HepG2 (cell line): ENCODE results near the gene TBC1D22A. TPM values are rescaled to one million over a fixed set of nuclear protein-coding genes. Genes with fewer than 3 reads are reported as not detected.
A peak's percentile ranks its signal among the peaks of the same experiment; 100 is the strongest.

Experiments
- CENPX ChIP-seq: sonication (generic); formaldehyde crosslinking; IDR thresholded peaks from 2 replicates; pipeline ENCODE4 v1.9.0; 2021; ENCODE audit warnings: mild to moderate bottlenecking, missing genetic modification reagents, moderate library complexity
- E2F1 ChIP-seq: sonication (generic); formaldehyde crosslinking; IDR thresholded peaks from 2 replicates; pipeline ENCODE4 v1.5.0; 2020; ENCODE audit warnings: missing genetic modification reagents
- FOXM1 ChIP-seq: sonication (generic); formaldehyde crosslinking; IDR thresholded peaks from 2 replicates; pipeline ENCODE4 v1.5.0; 2020; ENCODE audit warnings: missing genetic modification reagents
- IRF9 ChIP-seq: sonication (generic); formaldehyde crosslinking; IDR thresholded peaks from 2 replicates; pipeline ENCODE4 v1.8.0; 2022; ENCODE audit warnings: missing genetic modification reagents, mild to moderate bottlenecking, borderline replicate concordance
- KLF11 ChIP-seq: IDR thresholded peaks from 2 replicates; pipeline ENCODE4 v1.6.1; 2016; ENCODE audit warnings: missing compliant biosample characterization
- KLF12 ChIP-seq: sonication (generic); formaldehyde crosslinking; IDR thresholded peaks from 2 replicates; pipeline ENCODE4 v1.4.0; 2020; ENCODE audit warnings: missing genetic modification reagents, borderline replicate concordance
- MAFF ChIP-seq: IDR thresholded peaks from 2 replicates; pipeline ENCODE4 v1.6.1; 2011; ENCODE audit warnings: low read depth, low read length, improper control_type of control experiment
- MATR3 ChIP-seq: sonication (generic); formaldehyde crosslinking; IDR thresholded peaks from 2 replicates; pipeline ENCODE4 v1.4.0; 2020; ENCODE audit warnings: missing genetic modification reagents
- NCOA1 ChIP-seq: sonication (generic); formaldehyde crosslinking; IDR thresholded peaks from 2 replicates; pipeline ENCODE4 v1.9.0; 2021; ENCODE audit warnings: missing genetic modification reagents
- POLR2A ChIP-seq, 2 experiments: IDR thresholded peaks; 2 replicates each; pipeline ENCODE4 v1.6.1; 2011; ENCODE audit warnings: low read depth in 2 of 2, low read length in 2 of 2, mild to moderate bottlenecking in 1 of 2, moderate library complexity in 1 of 2; ENCODE audit not compliant: insufficient read depth in 1 of 2
- PRDM10 ChIP-seq: sonication (generic); formaldehyde crosslinking; IDR thresholded peaks from 2 replicates; pipeline ENCODE4 v1.4.0; 2020; ENCODE audit warnings: low read depth, missing genetic modification reagents
- RFX1 ChIP-seq: fragments of 450-650 bp; IDR thresholded peaks from 2 replicates; pipeline ENCODE4 v1.6.1; 2017
- RFXAP ChIP-seq: sonication (generic); formaldehyde crosslinking; IDR thresholded peaks from 2 replicates; pipeline ENCODE4 v1.4.0; 2020; ENCODE audit warnings: missing genetic modification reagents, borderline replicate concordance
- SP140L ChIP-seq: sonication (generic); formaldehyde crosslinking; IDR thresholded peaks from 2 replicates; pipeline ENCODE4 v1.4.0; 2020; ENCODE audit warnings: missing genetic modification reagents, borderline replicate concordance
- TAF15 ChIP-seq: fragments of 200-400 bp; formaldehyde crosslinking; IDR thresholded peaks from one replicate; pipeline ENCODE4 v1.6.1; 2018; ENCODE audit warnings: mild to moderate bottlenecking, low read depth, low read length; ENCODE audit not compliant: poor library complexity, severe bottlenecking
- ZNF180 ChIP-seq: sonication (generic); formaldehyde crosslinking; IDR thresholded peaks from 2 replicates; pipeline ENCODE4 v1.4.0; 2020; ENCODE audit warnings: low read depth, missing genetic modification reagents, borderline replicate concordance
- ZNF335 ChIP-seq: sonication (generic); formaldehyde crosslinking; IDR thresholded peaks from 2 replicates; pipeline ENCODE4 v1.4.0; 2020; ENCODE audit warnings: missing genetic modification reagents
- ZNF431 ChIP-seq: sonication (generic); formaldehyde crosslinking; IDR thresholded peaks from 2 replicates; pipeline ENCODE4 v1.9.0; 2022; ENCODE audit warnings: missing genetic modification reagents, low read depth, mild to moderate bottlenecking, borderline replicate concordance
- ZNF552 ChIP-seq: sonication (generic); formaldehyde crosslinking; IDR thresholded peaks from 2 replicates; pipeline ENCODE4 v1.9.0; 2022; ENCODE audit warnings: missing genetic modification reagents, mild to moderate bottlenecking, borderline replicate concordance
- ZNF598 ChIP-seq: sonication (generic); formaldehyde crosslinking; IDR thresholded peaks from 2 replicates; pipeline ENCODE4 v1.5.1; 2020; ENCODE audit warnings: mild to moderate bottlenecking, missing genetic modification reagents, borderline replicate concordance
- ZNF607 ChIP-seq: sonication (generic); formaldehyde crosslinking; IDR thresholded peaks from 2 replicates; pipeline ENCODE4 v1.5.1; 2020; ENCODE audit warnings: missing genetic modification reagents, mild to moderate bottlenecking, borderline replicate concordance
- ZNF672 ChIP-seq: sonication (generic); formaldehyde crosslinking; IDR thresholded peaks from 2 replicates; pipeline ENCODE4 v1.8.1; 2022; ENCODE audit warnings: missing genetic modification reagents
- ZNF83 ChIP-seq: sonication (generic); formaldehyde crosslinking; IDR thresholded peaks from 2 replicates; pipeline ENCODE4 v1.4.0; 2020; ENCODE audit warnings: missing genetic modification reagents, mild to moderate bottlenecking, borderline replicate concordance
- ZSCAN20 ChIP-seq: sonication (generic); formaldehyde crosslinking; IDR thresholded peaks from 2 replicates; pipeline ENCODE4 v1.4.0; 2020; ENCODE audit warnings: missing genetic modification reagents, mild to moderate bottlenecking, borderline replicate concordance
- polyA plus RNA-seq, 8 experiments: library from polyadenylated mRNA; depleted of rRNA in 3 of 8; stranded (reverse) in 7 of 8; unstranded in 1 of 8; fragments of >200 nt; fragmentation: Illumina TruSeq in 4 of 8; extraction: Trizol in 4 of 8; gene quantifications; 2 replicates each; pipeline versions ENCODE4 v1.2.1 to v1.2.3, GENCODE V29; 2011 to 2016; ENCODE audit warnings: low read depth in 4 of 8, missing spikeins in 1 of 8, mixed read lengths in 1 of 8; ENCODE audit not compliant: insufficient read depth in 1 of 8
- total RNA-seq, 5 experiments: library from RNA; depleted of rRNA; stranded (reverse); fragments of >200 nt; fragmentation: Illumina TruSeq; extraction: Trizol; gene quantifications; 2 replicates each; pipeline ENCODE4 v1.2.3, GENCODE V29; 2016; ENCODE audit warnings: low read depth in 1 of 5

The TBC1D22A gene
- total and polyA plus RNA-seq, 2 of the 13 experiments (the other 11 are each of a cell fraction or from before 2014, with no cell fraction given): 17.3 to 18.0 TPM

GRCh38 chr22:46739094-46739870, 23.2 kb upstream of the TBC1D22A start (continued):
- no peak for TF ChIP-seq KLF11 (CRISPR knock-in tag)
- no peak; the same call in 1 of the 2 replicates for TF ChIP-seq ZNF431 (CRISPR knock-in tag)
- no peak for TF ChIP-seq TAF15
- TF ChIP-seq MAFF: no peak
- no peak for TF ChIP-seq RFXAP (CRISPR knock-in tag)
- peak; percentile 65; the same call in 1 of the 2 replicates for TF ChIP-seq IRF9 (CRISPR knock-in tag)
- TF ChIP-seq KLF12 (CRISPR knock-in tag): no peak
- TF ChIP-seq ZNF598 (CRISPR knock-in tag): no peak
- TF ChIP-seq ZNF83 (CRISPR knock-in tag): no peak
- no peak for TF ChIP-seq PRDM10
- TF ChIP-seq SP140L (CRISPR knock-in tag): no peak
- no peak for TF ChIP-seq FOXM1
- no peak for TF ChIP-seq ZSCAN20
- TF ChIP-seq MATR3: no peak
- no peak for TF ChIP-seq CENPX (CRISPR knock-in tag)
- no peak for TF ChIP-seq ZNF335
- TF ChIP-seq ZNF607: no peak
- TF ChIP-seq RFX1: no peak
- peak; percentile 82 to 83 for TF ChIP-seq POLR2A (IDR thresholded peaks at IDR 0.05; ENCODE audit: insufficient read depth in 1 of 2, low read depth in 2 of 2, low read length in 2 of 2)
- no peak for TF ChIP-seq ZNF552 (CRISPR knock-in tag)
- TF ChIP-seq NCOA1 (CRISPR knock-in tag): no peak
- TF ChIP-seq ZNF672 (CRISPR knock-in tag): no peak
- TF ChIP-seq E2F1 (CRISPR knock-in tag): no peak
- TF ChIP-seq ZNF180: no peak
